Endothelial cell of umbilical vein (primary cell): Measurements from ENCODE around the gene ADTRP. TPM values are rescaled to one million over a fixed set of nuclear protein-coding genes. Genes with fewer than 3 reads are reported as not detected.

Source experiments
- BruUV-seq: library from RNA; stranded (reverse); fragments of 400-500 nt; replicated peaks from 2 replicates; lab custom pipeline; 2021; lab: Mats Ljungman, UMichigan
- CTCF ChIA-PET: fragments of 300-600, 350-600 bp; sonication (Branson Sonifier 250); formaldehyde crosslinking; loops from one replicate; lab custom pipeline; 2021; ENCODE audit warnings: antibody characterized with exemption, inconsistent platforms; lab: Charles Lee
- POLR2A ChIA-PET: fragments of 300-600, 350-600 bp; sonication (Branson Sonifier 250); formaldehyde crosslinking; loops from one replicate; lab custom pipeline; 2021; ENCODE audit warnings: antibody characterized with exemption, inconsistent platforms; lab: Charles Lee
- DNase-seq: peaks from one replicate; pipeline ENCODE4 v3.0.0-alpha.2; 2011; ENCODE audit warnings: low read depth, low spot score
- FAIRE-seq: peaks from 2 replicates; lab custom pipeline; 2011; peaks lifted over from hg19 to GRCh38; lab: Jason Lieb, UNC
- H2AFZ ChIP-seq: 2 replicates; pipeline ENCODE4 v1.6.0; 2012; ENCODE audit warnings: low read depth, low read length, control low read depth, inconsistent platforms
- H3K27ac ChIP-seq: 2 replicates; pipeline ENCODE4 v1.5.1; 2011; ENCODE audit warnings: low read depth, mild to moderate bottlenecking, control low read depth, low read length, moderate library complexity; ENCODE audit not compliant: insufficient read depth
- H3K27me3 ChIP-seq, 2 experiments: 2 replicates each; pipeline versions ENCODE4 v1.6.0 to v1.6.1; 2011; ENCODE audit warnings: low read length in 2 of 2, mixed read lengths in 1 of 2; ENCODE audit not compliant: control insufficient read depth in 2 of 2, insufficient read depth in 2 of 2
- H3K36me3 ChIP-seq, 2 experiments: 2 replicates in 1 of 2; 3 replicates in 1 of 2; pipeline ENCODE4 v1.5.1; 2011; ENCODE audit warnings: low read length in 2 of 2, mild to moderate bottlenecking in 1 of 2, moderate library complexity in 1 of 2; ENCODE audit not compliant: control insufficient read depth in 2 of 2, insufficient read depth in 2 of 2; ENCODE audit errors: extremely low read depth in 1 of 2
- H3K4me1 ChIP-seq: 3 replicates; pipeline ENCODE4 v1.5.1; 2011; ENCODE audit warnings: mild to moderate bottlenecking, low read length; ENCODE audit not compliant: control insufficient read depth, insufficient read depth; ENCODE audit errors: extremely low read depth
- H3K4me2 ChIP-seq: 2 replicates; pipeline ENCODE4 v1.6.1; 2011; ENCODE audit warnings: low read length, control low read depth, mixed read lengths; ENCODE audit not compliant: insufficient read depth
- H3K4me3 ChIP-seq, 3 experiments: fragments of 200-600 bp in 1 of 3; sonication (generic), shearing (Covaris generic) in 1 of 3; replicated peaks in 1 of 3; 2 replicates each; pipeline ENCODE4 v1.5.1; 2011 to 2016; ENCODE audit warnings: control low read depth in 3 of 3, low read length in 3 of 3, mild to moderate bottlenecking in 2 of 3, inconsistent platforms in 1 of 3, low read depth in 1 of 3, moderate library complexity in 1 of 3; ENCODE audit not compliant: insufficient read depth in 1 of 3
- H3K79me2 ChIP-seq: 2 replicates; pipeline ENCODE4 v1.6.0; 2012; ENCODE audit warnings: low read length, inconsistent platforms; ENCODE audit not compliant: control insufficient read depth, insufficient read depth
- H3K9ac ChIP-seq: replicated peaks from 2 replicates; pipeline ENCODE3; 2011; ENCODE audit warnings: low read length, control low read depth; ENCODE audit not compliant: insufficient read depth; ENCODE audit errors: extremely low read depth
- H3K9me1 ChIP-seq: replicated peaks from 3 replicates; pipeline ENCODE4 v1.6.0; 2011; ENCODE audit warnings: mild to moderate bottlenecking, low read length; ENCODE audit not compliant: control insufficient read depth, insufficient read depth; ENCODE audit errors: extremely low read depth
- H3K9me3 ChIP-seq: replicated peaks from 2 replicates; pipeline ENCODE4 v1.5.1; 2012; ENCODE audit warnings: low read length, inconsistent platforms; ENCODE audit not compliant: control insufficient read depth, insufficient read depth
- H4K20me1 ChIP-seq: replicated peaks from 2 replicates; pipeline ENCODE3; 2011; ENCODE audit warnings: mild to moderate bottlenecking, low read length; ENCODE audit not compliant: control insufficient read depth, insufficient read depth; ENCODE audit errors: extremely low read depth
- CTCF ChIP-seq, 2 donors: IDR thresholded peaks; 1 replicate in 1 of 2; 2 replicates in 1 of 2; pipeline ENCODE4 v1.5.1; 2011; ENCODE audit warnings: low read length in 2 of 2, mild to moderate bottlenecking in 2 of 2, moderate library complexity in 2 of 2, control low read depth in 1 of 2, inconsistent platforms in 1 of 2, low read depth in 1 of 2; ENCODE audit not compliant: insufficient read depth in 1 of 2; ENCODE audit errors: extremely low read depth in 1 of 2
- FOS ChIP-seq: IDR thresholded peaks from 2 replicates; pipeline ENCODE4 v1.6.1; 2011; ENCODE audit warnings: mild to moderate bottlenecking, low read length, moderate library complexity, borderline replicate concordance; ENCODE audit not compliant: insufficient read depth
- GATA2 ChIP-seq: IDR thresholded peaks from 2 replicates; pipeline ENCODE4 v1.7.0; 2011; ENCODE audit warnings: low read depth, mild to moderate bottlenecking, moderate library complexity, mixed read lengths, low read length; ENCODE audit not compliant: insufficient read length, insufficient read depth
- MYC ChIP-seq: IDR thresholded peaks from one replicate; pipeline ENCODE4 v1.6.1; 2011; ENCODE audit warnings: mild to moderate bottlenecking, low read depth, low read length
- POLR2A ChIP-seq: IDR thresholded peaks from 2 replicates; pipeline ENCODE4 v1.6.1; 2012; ENCODE audit warnings: low read depth, mild to moderate bottlenecking, control low read depth, low read length
- POLR2AphosphoS5 ChIP-seq: IDR thresholded peaks from 2 replicates; pipeline ENCODE4 v1.6.1; 2012; ENCODE audit warnings: low read depth, mild to moderate bottlenecking, control low read depth, low read length, moderate library complexity; ENCODE audit not compliant: insufficient read depth
- dilution Hi-C: fragments of 300-500 bp; cut with MboI; formaldehyde crosslinking; loops from one replicate; pipeline ENCODE4 v1.15.0; 2019; ENCODE audit warnings: low sequenced_read_pairs; ENCODE audit not compliant: extremely low pct_ligation_motif_present
- intact Hi-C: fragments of 100-400 bp; cut with micrococcal nuclease; formaldehyde crosslinking; loops from one replicate; pipeline ENCODE4 v1.10.0; 2022
- polyA plus RNA-seq, 4 experiments: library from polyadenylated mRNA; depleted of rRNA in 3 of 4; stranded (reverse) in 3 of 4; unstranded in 1 of 4; fragments of >200 nt; gene quantifications; 2 replicates each; pipeline versions ENCODE4 v1.2.1 to v1.2.3, GENCODE V29; 2011 to 2012; ENCODE audit warnings: missing spikeins in 1 of 4
- total RNA-seq: library from RNA; stranded (reverse); gene quantifications from 2 replicates; pipeline ENCODE4 v1.2.3, GENCODE V29; 2021

The ADTRP gene
- total and polyA plus RNA-seq, 2 donors (not counting 3 experiments of a cell fraction or from before 2014, with no cell fraction given): 3.3 to 4.4 TPM

DNA sequence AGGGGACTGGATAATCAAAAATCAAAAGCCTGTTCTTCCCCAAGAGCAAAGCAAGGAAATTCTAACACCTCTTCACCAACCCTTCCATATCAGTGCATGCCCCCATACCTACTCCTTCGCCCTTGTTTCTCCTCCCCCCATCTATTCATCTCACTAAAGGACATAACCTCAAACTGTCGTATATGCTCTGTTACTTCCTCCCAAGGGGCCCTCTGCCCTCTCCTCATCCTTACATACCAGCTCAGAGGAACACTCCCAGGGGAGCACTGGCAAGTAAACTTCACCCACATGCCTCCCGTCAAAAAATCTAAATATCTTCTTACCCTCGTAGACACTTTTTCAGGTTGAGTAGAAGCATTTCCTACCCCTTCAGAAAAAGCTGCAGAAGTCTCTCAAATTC, 9.4 kb upstream of the ADTRP start:
- no peak overlapping the region for H2AFZ ChIP-seq
- no peak overlapping the region for H3K27ac ChIP-seq
- TF ChIP-seq FOS (no peak), CTCF (IDR thresholded peaks at IDR 0.05; ENCODE audit: extremely low read depth in 1 of 2, insufficient read depth in 1 of 2, low read depth in 1 of 2, low read length in 2 of 2) (no peak), POLR2AphosphoS5 (no peak), MYC (no peak), POLR2A (no peak), GATA2 (no peak)
- no peak for FAIRE-seq
- dilution Hi-C loops: no loop called here
- H3K4me2 ChIP-seq: no peak overlapping the region
- peaks cover 2 to 3% of the 10 kb centered on the region in 2 experiments for H3K27me3 ChIP-seq
- POLR2A ChIA-PET: no interaction called here
- CTCF ChIA-PET: no interaction called here
- intact Hi-C loops: no loop called here
- H4K20me1 ChIP-seq: no peaks in the 10 kb centered on the region
- H3K4me1 ChIP-seq: no peaks in the 10 kb centered on the region
- no peaks in the 10 kb centered on the region for H3K9me3 ChIP-seq
- H3K9me1 ChIP-seq: no peaks in the 10 kb centered on the region
- H3K79me2 ChIP-seq: no peaks in the 10 kb centered on the region
- H3K36me3 ChIP-seq: no peaks in the 10 kb centered on the region
- H3K9ac ChIP-seq: no peak overlapping the region
- H3K4me3 ChIP-seq: no peak overlapping the region
- BruUV-seq: no TSS peak
- no peak for DNase-seq
